Measurements from ENCODE around the gene KIAA1958.
"Not testable (repeated sequence)": the region's sequence is repeated elsewhere in the genome, so short reads cannot be mapped to it uniquely, and the experiment has no call there.

The KIAA1958 gene

GRCh38 chr9:112506571-112506970 lies 19.9 kb downstream of the KIAA1958 start:
- H3K27me3 ChIP-seq (ENCODE audit: insufficient read depth, low read length), result no peaks in the 10 kb centered on the region
- H3K9me3 ChIP-seq (ENCODE audit: low read length), result no peaks in the 10 kb centered on the region
- H2AFZ ChIP-seq (ENCODE audit: low read length), result no peak overlapping the region
- H3K79me2 ChIP-seq (ENCODE audit: insufficient read depth, low read length), result peaks cover 84% of the 10 kb centered on the region
- no peak overlapping the region for H3K4me3 ChIP-seq (ENCODE audit: low read depth, low read length, poor library complexity, severe bottlenecking)
- H3K4me2 ChIP-seq (ENCODE audit: low read length), result no peak overlapping the region
- no peaks in the 10 kb centered on the region for H3F3A ChIP-seq (ENCODE audit: insufficient read depth, low read length)
- no peaks in the 10 kb centered on the region for H4K20me1 ChIP-seq (ENCODE audit: insufficient read depth, low read length)
- TF ChIP-seq EZH2 (IDR thresholded peaks at IDR 0.05; ENCODE audit: borderline replicate concordance, low read length) (no peak), CTCF (IDR thresholded peaks at IDR 0.05; ENCODE audit: low read length) (no peak)
- peaks cover 1% of the 10 kb centered on the region; the same call in 1 of the 2 replicates for H3K36me3 ChIP-seq (ENCODE audit: insufficient read depth, low read length)
- no peak overlapping the region for H3K27ac ChIP-seq (ENCODE audit: low read depth, low read length, poor library complexity, severe bottlenecking)
- peaks cover 10% of the 10 kb centered on the region for H3K4me1 ChIP-seq (ENCODE audit: insufficient read depth, low read length, severe bottlenecking)
- H3K9me2 ChIP-seq (ENCODE audit: low read depth, low read length), result no peaks in the 10 kb centered on the region
- H3K9ac ChIP-seq (ENCODE audit: low read length), result no peak overlapping the region

GRCh38 chr9:112507001-112507680 lies 20.5 kb downstream of the KIAA1958 start:
- peaks cover 10% of the 10 kb centered on the region for H3K4me1 ChIP-seq (ENCODE audit: insufficient read depth, low read length, severe bottlenecking)
- H3K79me2 ChIP-seq (ENCODE audit: insufficient read depth, low read length), result peaks cover 84% of the 10 kb centered on the region
- TF ChIP-seq EZH2 (IDR thresholded peaks at IDR 0.05; ENCODE audit: borderline replicate concordance, low read length) (no peak), CTCF (IDR thresholded peaks at IDR 0.05; ENCODE audit: low read length) (no peak)
- no peak overlapping the region for H2AFZ ChIP-seq (ENCODE audit: low read length)
- H3K27me3 ChIP-seq (ENCODE audit: insufficient read depth, low read length), result no peaks in the 10 kb centered on the region
- H3K9ac ChIP-seq (ENCODE audit: low read length), result no peak overlapping the region
- no peak overlapping the region for H3K4me3 ChIP-seq (ENCODE audit: low read depth, low read length, poor library complexity, severe bottlenecking)
- H3F3A ChIP-seq (ENCODE audit: insufficient read depth, low read length), result no peaks in the 10 kb centered on the region
- H3K4me2 ChIP-seq (ENCODE audit: low read length), result no peak overlapping the region
- H4K20me1 ChIP-seq (ENCODE audit: insufficient read depth, low read length), result no peaks in the 10 kb centered on the region
- no peak overlapping the region for H3K27ac ChIP-seq (ENCODE audit: low read depth, low read length, poor library complexity, severe bottlenecking)
- H3K36me3 ChIP-seq (ENCODE audit: insufficient read depth, low read length), result no peaks in the 10 kb centered on the region
- no peaks in the 10 kb centered on the region for H3K9me2 ChIP-seq (ENCODE audit: low read depth, low read length)
- no peaks in the 10 kb centered on the region for H3K9me3 ChIP-seq (ENCODE audit: low read length)

- no peak overlapping the region for H3K4me2 ChIP-seq (ENCODE audit: low read length)
- H3K9ac ChIP-seq (ENCODE audit: low read length), result no peak overlapping the region
- no peak overlapping the region for H3K27ac ChIP-seq (ENCODE audit: low read depth, low read length, poor library complexity, severe bottlenecking)
- H3K4me1 ChIP-seq (ENCODE audit: insufficient read depth, low read length, severe bottlenecking), result peaks cover 10% of the 10 kb centered on the region
- H3K9me2 ChIP-seq (ENCODE audit: low read depth, low read length), result no peaks in the 10 kb centered on the region
- no peak overlapping the region for H3K4me3 ChIP-seq (ENCODE audit: low read depth, low read length, poor library complexity, severe bottlenecking)
- no peaks in the 10 kb centered on the region for H3K27me3 ChIP-seq (ENCODE audit: insufficient read depth, low read length)
- no peak overlapping the region for H2AFZ ChIP-seq (ENCODE audit: low read length)
- H3K9me3 ChIP-seq (ENCODE audit: low read length), result no peaks in the 10 kb centered on the region
- no peaks in the 10 kb centered on the region for H4K20me1 ChIP-seq (ENCODE audit: insufficient read depth, low read length)
- H3F3A ChIP-seq (ENCODE audit: insufficient read depth, low read length), result no peaks in the 10 kb centered on the region
- H3K79me2 ChIP-seq (ENCODE audit: insufficient read depth, low read length), result peaks cover 75% of the 10 kb centered on the region
- no peaks in the 10 kb centered on the region for H3K36me3 ChIP-seq (ENCODE audit: insufficient read depth, low read length)
- no peak for TF ChIP-seq EZH2 (IDR thresholded peaks at IDR 0.05; ENCODE audit: borderline replicate concordance, low read length)
- TF ChIP-seq CTCF (IDR thresholded peaks at IDR 0.05; ENCODE audit: low read length), result no peak
These were observed 21.8 kb downstream of the KIAA1958 start for GRCh38 chr9:112508377-112508776.

GRCh38 chr9:112512377-112512776 lies 25.8 kb downstream of the KIAA1958 start:
- H3K4me3 ChIP-seq (ENCODE audit: low read depth, low read length, poor library complexity, severe bottlenecking); H3K9me3 ChIP-seq (ENCODE audit: low read length); H3K4me2 ChIP-seq (ENCODE audit: low read length); H3F3A ChIP-seq (ENCODE audit: insufficient read depth, low read length); H3K9me2 ChIP-seq (ENCODE audit: low read depth, low read length); H3K27ac ChIP-seq (ENCODE audit: low read depth, low read length, poor library complexity, severe bottlenecking); H2AFZ ChIP-seq (ENCODE audit: low read length); H3K9ac ChIP-seq (ENCODE audit: low read length); H4K20me1 ChIP-seq (ENCODE audit: insufficient read depth, low read length); H3K36me3 ChIP-seq (ENCODE audit: insufficient read depth, low read length); H3K27me3 ChIP-seq (ENCODE audit: insufficient read depth, low read length); H3K4me1 ChIP-seq (ENCODE audit: insufficient read depth, low read length, severe bottlenecking): not testable (repeated sequence)
- peaks cover 44% of the 10 kb centered on the region for H3K79me2 ChIP-seq (ENCODE audit: insufficient read depth, low read length)
